A673 (cell line): ENCODE results near the gene CCM2. TPM values are rescaled to one million over a fixed set of nuclear protein-coding genes. Genes with fewer than 3 reads are reported as not detected.

ENCODE experiments used
- BruUV-seq: library from RNA; stranded (reverse); fragments of 400-500 nt; replicated peaks from 2 replicates; lab custom pipeline; 2021; lab: Mats Ljungman, UMichigan
- CTCF ChIA-PET: fragments of 300-600 bp; sonication (Branson Sonifier 250); formaldehyde crosslinking; loops from one replicate; lab custom pipeline; 2022; ENCODE audit warnings: antibody characterized with exemption; lab: Charles Lee
- POLR2A ChIA-PET: fragments of 300-600 bp; sonication (Branson Sonifier 250); formaldehyde crosslinking; loops from one replicate; lab custom pipeline; 2022; ENCODE audit warnings: antibody characterized with exemption; ENCODE audit not compliant: low non-redundant PET; lab: Charles Lee
- DNase-seq: peaks from one replicate; pipeline ENCODE4 v3.0.0-alpha.2; 2015; ENCODE audit warnings: low spot score
- H3K27ac ChIP-seq: fragments of 200-600 bp; sonication (generic); 2 replicates; pipeline ENCODE4 v1.5.1; 2016; ENCODE audit warnings: mixed run types, low read depth, mild to moderate bottlenecking, mixed read lengths, antibody characterized with exemption, low read length; ENCODE audit not compliant: poor library complexity, severe bottlenecking
- H3K27me3 ChIP-seq: fragments of 200-600 bp; sonication (generic); replicated peaks from 2 replicates; pipeline ENCODE4 v1.6.1; 2017; ENCODE audit warnings: mixed run types, low read depth, mild to moderate bottlenecking, mixed read lengths, antibody characterized with exemption, low read length; ENCODE audit not compliant: insufficient read depth, poor library complexity
- H3K36me3 ChIP-seq: fragments of 200-600 bp; sonication (generic); 2 replicates; pipeline ENCODE4 v1.6.1; 2016; ENCODE audit warnings: mixed run types, mild to moderate bottlenecking, mixed read lengths, antibody characterized with exemption, low read length; ENCODE audit not compliant: insufficient read depth, poor library complexity, severe bottlenecking
- H3K4me1 ChIP-seq: fragments of 200-600 bp; sonication (generic); 2 replicates; pipeline ENCODE4 v1.6.1; 2017; ENCODE audit warnings: mixed run types, mild to moderate bottlenecking, mixed read lengths, antibody characterized with exemption, low read length; ENCODE audit not compliant: insufficient read depth, poor library complexity, severe bottlenecking
- H3K4me3 ChIP-seq: fragments of 200-600 bp; sonication (generic); 2 replicates; pipeline ENCODE4 v1.5.1; 2016; ENCODE audit warnings: low read depth, mixed run types, mild to moderate bottlenecking, mixed read lengths, low read length; ENCODE audit not compliant: poor library complexity, severe bottlenecking
- H3K9me3 ChIP-seq: fragments of 200-600 bp; sonication (generic); 2 replicates; pipeline ENCODE4 v1.6.1; 2016; ENCODE audit warnings: mixed run types, low read depth, mild to moderate bottlenecking, mixed read lengths, antibody characterized with exemption, low read length; ENCODE audit not compliant: poor library complexity, severe bottlenecking
- EZH2 ChIP-seq: fragments of 200-600 bp; sonication (generic); IDR thresholded peaks from 2 replicates; pipeline ENCODE4 v1.6.1; 2017; ENCODE audit warnings: borderline replicate concordance, low read depth, mild to moderate bottlenecking, mixed read lengths, antibody characterized with exemption, low read length; ENCODE audit not compliant: poor library complexity, severe bottlenecking
- intact Hi-C: fragments of 100-400 bp; cut with micrococcal nuclease; formaldehyde crosslinking; loops from one replicate; pipeline ENCODE4 v1.10.0; 2022; ENCODE audit not compliant: unreplicated experiment
- total RNA-seq: library from RNA; stranded (reverse); gene quantifications from 2 replicates; pipeline ENCODE4 v1.2.3, GENCODE V29; 2021
- TF ChIP-seq, protein P1 (sequence below): fragments of 300-800, 200-600 bp; sonication (generic); conservative IDR thresholded peaks from 2 replicates; pipeline ENCODE4 v1.5.1; 2017; ENCODE audit warnings: low read depth, mild to moderate bottlenecking, antibody characterized with exemption, low read length, moderate library complexity, mixed read lengths

CCM2 gene
- total RNA-seq, 1 experiment from 2014 or later = 35.2 TPM

DNA sequence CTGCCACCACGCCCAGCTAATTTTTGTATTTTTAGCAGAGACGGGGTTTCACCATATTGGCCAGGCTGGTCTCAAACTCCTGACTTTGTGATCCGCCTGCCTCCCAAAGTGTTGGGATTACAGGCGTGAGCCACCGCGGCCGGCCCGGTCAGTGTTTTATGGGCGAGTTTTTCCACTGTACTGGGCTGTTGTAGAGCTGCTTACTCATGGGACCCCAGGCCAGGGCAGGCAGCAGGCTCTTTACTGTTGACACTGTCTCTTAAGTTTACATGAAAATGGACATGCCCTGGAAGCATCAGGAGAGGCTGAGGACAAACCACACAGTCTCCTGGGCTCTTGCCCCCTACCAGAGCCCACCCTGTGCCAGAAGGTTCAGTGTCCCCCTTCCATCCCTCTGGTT is 77.6 kb downstream of the CCM2 start:
- BruUV-seq = no TSS peak
- TF ChIP-seq EZH2 = no peak
- TF ChIP-seq, protein P1, sequence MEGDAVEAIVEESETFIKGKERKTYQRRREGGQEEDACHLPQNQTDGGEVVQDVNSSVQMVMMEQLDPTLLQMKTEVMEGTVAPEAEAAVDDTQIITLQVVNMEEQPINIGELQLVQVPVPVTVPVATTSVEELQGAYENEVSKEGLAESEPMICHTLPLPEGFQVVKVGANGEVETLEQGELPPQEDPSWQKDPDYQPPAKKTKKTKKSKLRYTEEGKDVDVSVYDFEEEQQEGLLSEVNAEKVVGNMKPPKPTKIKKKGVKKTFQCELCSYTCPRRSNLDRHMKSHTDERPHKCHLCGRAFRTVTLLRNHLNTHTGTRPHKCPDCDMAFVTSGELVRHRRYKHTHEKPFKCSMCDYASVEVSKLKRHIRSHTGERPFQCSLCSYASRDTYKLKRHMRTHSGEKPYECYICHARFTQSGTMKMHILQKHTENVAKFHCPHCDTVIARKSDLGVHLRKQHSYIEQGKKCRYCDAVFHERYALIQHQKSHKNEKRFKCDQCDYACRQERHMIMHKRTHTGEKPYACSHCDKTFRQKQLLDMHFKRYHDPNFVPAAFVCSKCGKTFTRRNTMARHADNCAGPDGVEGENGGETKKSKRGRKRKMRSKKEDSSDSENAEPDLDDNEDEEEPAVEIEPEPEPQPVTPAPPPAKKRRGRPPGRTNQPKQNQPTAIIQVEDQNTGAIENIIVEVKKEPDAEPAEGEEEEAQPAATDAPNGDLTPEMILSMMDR = no peak
- H3K36me3 ChIP-seq = no peaks in the 10 kb centered on the region
- H3K4me3 ChIP-seq = no peak overlapping the region
- intact Hi-C loops = no loop called here
- H3K4me1 ChIP-seq = no peaks in the 10 kb centered on the region
- POLR2A ChIA-PET = no interaction called here
- no peaks in the 10 kb centered on the region for H3K27me3 ChIP-seq
- CTCF ChIA-PET = no interaction called here
- no peak overlapping the region for H3K27ac ChIP-seq
- no peak for DNase-seq
- H3K9me3 ChIP-seq = no peaks in the 10 kb centered on the region

DNA sequence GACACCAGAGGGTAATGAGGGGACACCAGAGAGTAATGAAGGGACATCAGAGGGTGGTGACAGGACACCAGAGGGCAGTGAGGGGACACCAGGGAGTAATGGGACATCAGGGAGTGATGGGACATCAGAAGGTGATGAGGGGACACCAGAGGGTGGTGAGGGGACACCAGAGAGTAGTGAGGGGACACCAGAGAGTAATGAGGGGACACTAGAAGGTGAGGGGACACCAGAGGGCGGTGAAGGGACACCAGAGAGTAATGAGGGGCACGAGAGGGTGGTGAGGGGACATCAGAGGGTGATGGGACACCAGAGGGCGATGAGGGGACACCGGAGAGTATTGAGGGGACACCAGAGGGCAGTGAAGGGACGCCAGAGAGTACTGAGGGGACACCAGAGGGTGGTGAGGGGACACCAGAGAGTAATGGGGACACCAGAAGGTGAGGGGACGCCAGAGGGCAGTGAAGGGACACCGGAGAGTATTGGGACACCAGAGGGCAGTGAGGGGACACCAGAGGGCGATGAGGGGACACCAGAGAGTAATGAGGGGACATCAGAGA is 78.2 kb downstream of the CCM2 start:
- Histone ChIP-seq H3K36me3 (no peaks in the 10 kb centered on the region), H3K4me1 (no peaks in the 10 kb centered on the region), H3K27me3 (no peaks in the 10 kb centered on the region), H3K27ac (no peak overlapping the region), H3K9me3 (no peaks in the 10 kb centered on the region), H3K4me3 (no peak overlapping the region)
- no peak for TF ChIP-seq EZH2
- TF ChIP-seq, protein P1 = no peak
- CTCF ChIA-PET = no interaction called here
- DNase-seq = no peak
- intact Hi-C loops = no loop called here
- BruUV-seq = no TSS peak
- POLR2A ChIA-PET = no interaction called here

DNA sequence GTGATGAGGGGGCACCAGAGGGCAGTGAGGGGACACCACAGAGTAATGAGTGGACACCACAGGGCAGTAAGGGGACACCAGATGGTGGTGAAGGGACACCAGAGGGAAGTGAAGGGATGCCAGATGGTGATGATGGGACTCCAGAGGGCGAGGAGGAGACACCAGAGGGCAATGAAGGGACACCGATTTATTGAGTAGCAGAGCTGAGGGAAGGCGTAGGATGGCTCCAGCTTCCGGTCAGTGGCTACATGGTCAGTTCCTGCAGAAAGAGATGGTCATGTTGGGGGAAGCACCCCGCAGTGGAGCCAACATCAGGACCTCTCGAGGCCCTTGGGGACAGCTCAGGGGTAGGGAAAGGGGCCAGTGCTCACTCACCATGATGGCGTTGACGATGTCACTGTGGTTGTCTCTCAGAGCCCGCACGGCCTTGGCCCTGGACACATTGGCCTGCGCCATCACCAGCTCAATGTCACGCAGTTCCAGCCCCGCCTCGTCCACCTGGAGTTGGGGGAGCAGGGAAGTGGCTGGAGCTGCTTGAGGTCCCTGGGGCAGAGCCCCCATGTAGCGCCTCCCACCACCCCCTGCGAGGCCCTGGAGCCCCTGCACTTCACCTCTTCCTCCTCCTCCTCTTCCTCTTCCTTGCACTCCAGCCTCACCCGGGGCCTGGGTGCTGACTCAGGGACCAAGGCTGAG is 80.4 kb downstream of the CCM2 start:
- ChIA-PET POLR2A (no interaction called here), CTCF (no interaction called here)
- DNase-seq = no peak
- Histone ChIP-seq H3K4me1 (no peaks in the 10 kb centered on the region), H3K9me3 (no peaks in the 10 kb centered on the region), H3K4me3 (no peak overlapping the region), H3K36me3 (no peaks in the 10 kb centered on the region), H3K27me3 (no peaks in the 10 kb centered on the region), H3K27ac (no peak overlapping the region)
- intact Hi-C loops = no loop called here
- no TSS peak for BruUV-seq
- TF ChIP-seq EZH2 = no peak
- TF ChIP-seq, protein P1 = no peak
